PC-3 (cell line): ENCODE results near the gene ST8SIA5.

Experiments used
- CTCF ChIP-seq: fragments of 300-600 bp; sonication (generic); conservative IDR thresholded peaks from 2 replicates; pipeline ENCODE4 v1.5.1; 2017; ENCODE audit warnings: antibody characterized with exemption, low read depth, mild to moderate bottlenecking, low read length
- EZH2 ChIP-seq: fragments of 300-600 bp; sonication (generic); IDR thresholded peaks from one replicate; pipeline ENCODE4 v1.6.1; 2017; ENCODE audit warnings: antibody characterized with exemption, mild to moderate bottlenecking, low read length; ENCODE audit not compliant: unreplicated experiment

DNA sequence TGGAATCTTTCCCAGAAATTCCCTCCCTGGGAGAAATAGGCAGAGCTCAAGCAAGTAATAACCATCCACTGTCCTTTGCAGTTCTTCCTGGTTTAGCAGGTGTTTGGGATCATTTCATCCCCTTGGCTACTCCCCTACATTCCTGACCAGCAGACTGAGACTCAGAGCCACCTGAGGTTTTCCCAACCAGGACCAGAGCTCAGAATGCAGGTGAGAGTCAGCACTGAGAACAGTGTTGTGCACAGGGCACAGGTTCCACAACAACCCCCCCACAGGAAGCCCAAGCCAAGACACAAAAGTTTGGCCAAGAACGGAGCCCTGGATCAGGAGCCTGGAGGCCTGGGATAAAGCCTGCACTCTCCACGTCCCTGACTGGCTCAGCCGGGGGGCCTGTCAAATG lies 78.8 kb downstream of the ST8SIA5 start:
- TF ChIP-seq CTCF (no peak), EZH2 (no peak)
